K562 (cell line): ENCODE results near the gene SPTBN4. TPM values are rescaled to one million over a fixed set of nuclear protein-coding genes. Genes with fewer than 3 reads are reported as not detected.
A peak's percentile ranks its signal among the peaks of the same experiment; 100 is the strongest.

Experiments used
- ATAC-seq: fragments of 200-7000 bp; cut with Tn5 transposase; 3 replicates; pipeline ENCODE4 v1.9.1; 2020; ENCODE audit warnings: moderate library complexity
- BruUV-seq: library from RNA; stranded (reverse); fragments of 400-500 nt; replicated peaks from 2 replicates; lab custom pipeline; 2021; lab: Mats Ljungman, UMichigan
- CTCF ChIA-PET: fragments of 300-600 bp; formaldehyde crosslinking; extraction: SDS; loops from one replicate; lab custom pipeline; 2021; ENCODE audit warnings: low intra/inter-chr PET ratio; lab: Yijun Ruan, JAX
- POLR2A ChIA-PET: fragments of 300-600, 350-650 bp; sonication (Branson Sonifier 250); formaldehyde crosslinking; extraction: SDS; loops from one replicate; lab custom pipeline; 2021; ENCODE audit warnings: antibody characterized with exemption, inconsistent platforms; lab: Yijun Ruan, JAX
- DNase-seq, 4 experiments: peaks; one replicate each; pipeline versions ENCODE4 v3.0.0 to v3.0.0-alpha.2; 2011 to 2018; ENCODE audit warnings: low spot score in 3 of 4, mixed read lengths in 3 of 4; ENCODE audit errors: extremely low read depth in 1 of 4
- FAIRE-seq: peaks from 2 replicates; lab custom pipeline; 2011; peaks lifted over from hg19 to GRCh38; lab: Jason Lieb, UNC
- H2AFZ ChIP-seq: 2 replicates; pipeline ENCODE4 v1.6.0; 2011; ENCODE audit warnings: low read depth, low read length, control low read depth, inconsistent platforms
- H3K27ac ChIP-seq: fragments of 200-600 bp; 3 replicates; pipeline ENCODE4 v1.8.0; 2011; ENCODE audit warnings: low read depth, mild to moderate bottlenecking, control low read depth, inconsistent platforms, low read length, moderate library complexity, mixed read lengths; ENCODE audit errors: extremely low read depth
- H3K27me3 ChIP-seq, 2 experiments: fragments of 300-600 bp in 1 of 2; 2 replicates in 1 of 2; 3 replicates in 1 of 2; pipeline versions ENCODE4 v1.6.0 to v1.8.0; 2011; ENCODE audit warnings: inconsistent platforms in 2 of 2, low read length in 2 of 2, mild to moderate bottlenecking in 1 of 2, mixed read lengths in 1 of 2, moderate library complexity in 1 of 2; ENCODE audit not compliant: control insufficient read depth in 2 of 2, insufficient read depth in 2 of 2
- H3K36me3 ChIP-seq: fragments of 300-600 bp; 3 replicates; pipeline ENCODE4 v1.8.0; 2011; ENCODE audit warnings: mild to moderate bottlenecking, low read length, inconsistent platforms; ENCODE audit not compliant: control insufficient read depth, insufficient read depth
- H3K4me1 ChIP-seq, 2 experiments: fragments of 200-600 bp in 1 of 2; replicated peaks in 1 of 2; 2 replicates in 1 of 2; 3 replicates in 1 of 2; pipeline versions ENCODE4 v1.5.1 to v1.8.0; 2011; ENCODE audit warnings: inconsistent platforms in 2 of 2, low read length in 2 of 2, mild to moderate bottlenecking in 1 of 2, mixed read lengths in 1 of 2, moderate library complexity in 1 of 2; ENCODE audit not compliant: control insufficient read depth in 2 of 2, insufficient read depth in 2 of 2
- H3K4me2 ChIP-seq: 2 replicates; pipeline ENCODE4 v1.6.1; 2011; ENCODE audit warnings: low read length, control low read depth, inconsistent platforms, mixed read lengths; ENCODE audit not compliant: insufficient read depth
- H3K4me3 ChIP-seq: fragments of 200-600 bp; sonication (generic), shearing (Covaris generic); 2 replicates; pipeline ENCODE4 v1.5.1; 2016; ENCODE audit warnings: control low read depth, inconsistent platforms
- H3K79me2 ChIP-seq: fragments of 200-600 bp; 3 replicates; pipeline ENCODE4 v1.8.0; 2011; ENCODE audit warnings: low read length, inconsistent platforms; ENCODE audit not compliant: control insufficient read depth, insufficient read depth
- H3K9ac ChIP-seq, 2 experiments: 2 replicates each; pipeline versions ENCODE4 v1.6.0 to v1.6.1; 2011; ENCODE audit warnings: low read depth in 2 of 2, low read length in 2 of 2, control low read depth in 1 of 2, inconsistent platforms in 1 of 2, mild to moderate bottlenecking in 1 of 2, mixed read lengths in 1 of 2; ENCODE audit not compliant: insufficient read depth in 1 of 2
- H3K9me1 ChIP-seq: one replicate; pipeline ENCODE4 v1.6.0; 2011; ENCODE audit warnings: inconsistent platforms, mild to moderate bottlenecking, low read length, moderate library complexity; ENCODE audit not compliant: control insufficient read depth, insufficient read depth
- H3K9me3 ChIP-seq: replicated peaks from 2 replicates; pipeline ENCODE4 v1.5.1; 2011; ENCODE audit warnings: low read depth, low read length, inconsistent platforms; ENCODE audit not compliant: control insufficient read depth, insufficient read depth
- H4K20me1 ChIP-seq: replicated peaks from 2 replicates; pipeline ENCODE4 v1.6.1; 2011; ENCODE audit warnings: low read length, inconsistent platforms, mixed read lengths; ENCODE audit not compliant: control insufficient read depth, insufficient read depth
- BMI1 ChIP-seq: fragments of 150-350 bp; IDR thresholded peaks from 2 replicates; pipeline ENCODE4 v1.6.1; 2014; ENCODE audit warnings: low read length
- CREB3L1 ChIP-seq: fragments of 450-650 bp; IDR thresholded peaks from 2 replicates; pipeline ENCODE4 v1.6.1; 2014; ENCODE audit warnings: low read depth, mild to moderate bottlenecking, moderate library complexity, borderline replicate concordance
- CSDE1 ChIP-seq, 2 experiments: fragments of 450-650 bp; IDR thresholded peaks; 2 replicates each; pipeline ENCODE4 v1.6.1; 2016; ENCODE audit warnings: mild to moderate bottlenecking in 1 of 2
- ELF1 ChIP-seq: fragments of 200-800 bp; sonication (Bioruptor generic); IDR thresholded peaks from 2 replicates; pipeline ENCODE4 v1.6.1; 2016; ENCODE audit warnings: missing genetic modification characterization, missing compliant biosample characterization
- KDM1A ChIP-seq, 2 experiments: fragments of 450-650 bp; IDR thresholded peaks; 2 replicates each; pipeline ENCODE4 v1.6.1; 2016; ENCODE audit warnings: mild to moderate bottlenecking in 2 of 2
- MCM7 ChIP-seq, 2 experiments: fragments of 450-650 bp; IDR thresholded peaks; 2 replicates each; pipeline ENCODE4 v1.6.1; 2016 to 2018
- MTA3 ChIP-seq: fragments of 450-650 bp; formaldehyde crosslinking; IDR thresholded peaks from 2 replicates; pipeline ENCODE4 v1.6.1; 2017; ENCODE audit warnings: mild to moderate bottlenecking, borderline replicate concordance
- MXI1 ChIP-seq: IDR thresholded peaks from 2 replicates; pipeline ENCODE4 v1.6.1; 2011; ENCODE audit warnings: low read depth, mild to moderate bottlenecking, improper control_type of control experiment, low read length
- POLR2B ChIP-seq: fragments of 450-650 bp; IDR thresholded peaks from 2 replicates; pipeline ENCODE4 v1.6.1; 2018; ENCODE audit warnings: low read depth; ENCODE audit not compliant: partially characterized antibody
- POLR3A ChIP-seq: IDR thresholded peaks from 2 replicates; pipeline ENCODE4 v1.6.1; 2011; ENCODE audit warnings: borderline replicate concordance, mild to moderate bottlenecking, moderate library complexity; ENCODE audit not compliant: insufficient read length, insufficient read depth; ENCODE audit errors: extremely low read depth
- RBBP5 ChIP-seq: fragments of 200-600 bp; sonication (generic); IDR thresholded peaks from 2 replicates; pipeline ENCODE4 v1.6.1; 2012; ENCODE audit warnings: borderline replicate concordance, mild to moderate bottlenecking, low read length, control low read depth, inconsistent platforms; ENCODE audit not compliant: insufficient read depth, poor library complexity, severe bottlenecking
- RFX1 ChIP-seq: fragments of 450-650 bp; IDR thresholded peaks from 2 replicates; pipeline ENCODE4 v1.6.1; 2016; ENCODE audit warnings: mild to moderate bottlenecking, moderate library complexity
- SNAPC5 ChIP-seq: fragments of 250-450 bp; sonication (Bioruptor Pico); IDR thresholded peaks from 2 replicates; pipeline ENCODE4 v1.8.0; 2021; ENCODE audit warnings: moderate library complexity, mild to moderate bottlenecking, inconsistent platforms
- TCF7 ChIP-seq: sonication (generic); IDR thresholded peaks from 2 replicates; pipeline ENCODE4 v1.6.1; 2016; ENCODE audit warnings: antibody characterized with exemption, borderline replicate concordance
- XRCC3 ChIP-seq: fragments of 450-650 bp; IDR thresholded peaks from 2 replicates; pipeline ENCODE4 v1.6.1; 2017; ENCODE audit warnings: mild to moderate bottlenecking, moderate library complexity
- ZNF24 ChIP-seq: fragments of 450-650 bp; IDR thresholded peaks from 2 replicates; pipeline ENCODE4 v1.6.1; 2016
- WGBS: fragments of 100-300 bp; shearing (Covaris generic); methylation state at CpG from one replicate; pipeline ENCODE4 v1.1.6; 2016; ENCODE audit warnings: low coverage, mixed read lengths; ENCODE audit not compliant: insufficient coverage; ENCODE audit errors: missing lambda C conversion rate; 5-methylcytosine and 5-hydroxymethylcytosine counted together
- in situ Hi-C: fragments of 300-500 bp; cut with MboI; formaldehyde crosslinking; loops from 4 replicates; pipeline ENCODE4 v1.15.0; 2018; ENCODE audit warnings: inconsistent platforms, mixed read lengths
- intact Hi-C: fragments of 100-400 bp; cut with micrococcal nuclease; formaldehyde crosslinking; loops from 2 replicates; pipeline ENCODE4 v1.14.2; 2022
- polyA plus RNA-seq, 8 experiments: library from polyadenylated mRNA; depleted of rRNA in 4 of 8; stranded (reverse) in 5 of 8; unstranded in 3 of 8; fragments of >200 nt; fragmentation: Nextera tagmentation in 2 of 8; fragmentation: Illumina TruSeq in 1 of 8; extraction: Ambion mirVana in 2 of 8; extraction: Trizol in 1 of 8; gene quantifications; 2 replicates each; pipeline versions ENCODE4 v1.2.1 to v1.2.3, GENCODE V29; 2011 to 2014; ENCODE audit warnings: inconsistent platforms in 1 of 8, missing spikeins in 1 of 8
- total RNA-seq, 7 experiments: library from RNA; depleted of rRNA in 6 of 7; stranded (reverse); fragments of >200 nt in 6 of 7; fragmentation: Illumina TruSeq in 2 of 7; extraction: Trizol in 2 of 7; gene quantifications; 2 replicates each; pipeline versions ENCODE4 v1.2.1 to v1.2.3, GENCODE V29; 2011 to 2021; ENCODE audit warnings: low replicate concordance in 1 of 7

The SPTBN4 gene
- total and polyA plus RNA-seq, 9 of the 15 experiments (the other 6 are each of a cell fraction or from before 2014, with no cell fraction given) = 0.01 to 1.5 (median 0.86) TPM

GRCh38 chr19:40503320-40503695 lies 36.5 kb downstream of the SPTBN4 start:
- Histone ChIP-seq H3K9me3 (no peaks in the 10 kb centered on the region), H3K27ac (no peak overlapping the region), H3K4me1 (peaks cover 2 to 11% of the 10 kb centered on the region in 2 experiments; a peak in 3 of 5 replicates), H3K4me3 (no peak overlapping the region), H4K20me1 (no peaks in the 10 kb centered on the region), H3K79me2 (no peaks in the 10 kb centered on the region), H3K9ac (no peak overlapping the region), H3K9me1 (no peaks in the 10 kb centered on the region), H3K4me2 (no peak overlapping the region), H3K27me3 (peaks cover 0 to 8% of the 10 kb centered on the region in 2 experiments; a peak in 2 of 5 replicates), H2AFZ (no peak overlapping the region), H3K36me3 (no peaks in the 10 kb centered on the region)
- DNase-seq = peak; percentile 32 to 49 (median 45)
- ATAC-seq = peak; percentile 71
- BruUV-seq = no TSS peak
- in situ Hi-C loops = no loop called here
- WGBS = 11% methylated on average over 1 of the region's 1 CpG
- ChIA-PET POLR2A (no interaction called here), CTCF (no interaction called here)
- intact Hi-C loops = no loop called here
- FAIRE-seq = no peak
- TF ChIP-seq RBBP5 (no peak), POLR2B (no peak), RFX1 (peak; percentile 91), POLR3A (no peak), XRCC3 (no peak), ZNF24 (no peak), MTA3 (no peak), ELF1 (no peak), MXI1 (peak; percentile 89), BMI1 (0 out of 2 replicates have a peak, but pooled peaks have one; percentile 37), TCF7 (no peak), CREB3L1 (no peak), SNAPC5 (no peak), KDM1A (IDR thresholded peaks at IDR 0.05) (peak; percentile 29 to 48; a peak in 2 of 4 replicates), CSDE1 (IDR thresholded peaks at IDR 0.05) (peak in 1 of 2 experiments; percentile 68; a peak in 2 of 4 replicates), MCM7 (IDR thresholded peaks at IDR 0.05) (no peak)
